ENCODE measurements around the gene RPRML. TPM values are rescaled to one million over a fixed set of nuclear protein-coding genes. Genes with fewer than 3 reads are reported as not detected.

RPRML gene
- total and polyA plus RNA-seq, 10 donors: not detected

DNA sequence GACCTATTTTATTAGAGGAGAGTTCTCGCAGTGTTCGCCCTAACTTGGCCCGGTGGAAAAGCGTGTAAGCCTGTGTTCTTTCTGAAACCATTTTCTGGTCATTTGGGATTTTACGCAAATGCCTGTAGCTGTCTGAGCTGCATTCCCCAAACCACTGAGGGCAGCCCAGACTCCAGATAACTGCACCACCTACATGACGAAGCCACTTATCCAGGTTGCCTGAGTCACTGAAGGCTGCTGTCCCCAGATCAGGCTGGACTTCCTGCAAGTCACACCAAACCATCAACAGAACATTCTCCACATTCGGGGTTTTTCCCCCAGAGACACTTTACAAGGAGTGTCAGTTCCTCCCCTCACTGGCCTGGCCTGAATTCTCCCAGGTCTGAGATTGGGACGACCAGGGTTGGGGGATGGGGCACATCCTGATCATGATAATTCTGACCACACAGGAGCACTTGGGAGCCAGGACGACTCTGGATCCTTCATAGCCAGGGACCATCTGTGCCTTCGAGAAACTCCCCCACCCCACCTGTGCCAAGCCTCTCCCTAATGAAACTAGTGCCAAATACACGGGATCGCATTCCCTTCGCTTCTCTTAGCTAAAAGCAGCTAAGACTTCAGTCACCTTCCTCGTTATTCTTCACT lies 2.3 kb downstream of the RPRML start:
- H3K4me1 ChIP-seq: peaks cover 17 to 25% (median 21%) of the 10 kb centered on the region in 6 donors
- H3K36me3 ChIP-seq: no peaks in the 10 kb centered on the region
- H3K27me3 ChIP-seq (replicated peaks in 1 of 7): peaks cover 0 to 58% (median 38%) of the 10 kb centered on the region in 7 donors
- intact Hi-C loops (cut with DNase I; ENCODE audit: low total_unique reads): no loop called here
- no peaks in the 10 kb centered on the region for H3K9me3 ChIP-seq
- no peak for DNase-seq
- no peak overlapping the region for H3K27ac ChIP-seq
- H3K4me3 ChIP-seq: no peak overlapping the region
- no peak for TF ChIP-seq POLR2A (IDR thresholded peaks at IDR 0.05)
- TF ChIP-seq POLR2AphosphoS5 (IDR thresholded peaks at IDR 0.05): no peak
- TF ChIP-seq, protein P1, sequence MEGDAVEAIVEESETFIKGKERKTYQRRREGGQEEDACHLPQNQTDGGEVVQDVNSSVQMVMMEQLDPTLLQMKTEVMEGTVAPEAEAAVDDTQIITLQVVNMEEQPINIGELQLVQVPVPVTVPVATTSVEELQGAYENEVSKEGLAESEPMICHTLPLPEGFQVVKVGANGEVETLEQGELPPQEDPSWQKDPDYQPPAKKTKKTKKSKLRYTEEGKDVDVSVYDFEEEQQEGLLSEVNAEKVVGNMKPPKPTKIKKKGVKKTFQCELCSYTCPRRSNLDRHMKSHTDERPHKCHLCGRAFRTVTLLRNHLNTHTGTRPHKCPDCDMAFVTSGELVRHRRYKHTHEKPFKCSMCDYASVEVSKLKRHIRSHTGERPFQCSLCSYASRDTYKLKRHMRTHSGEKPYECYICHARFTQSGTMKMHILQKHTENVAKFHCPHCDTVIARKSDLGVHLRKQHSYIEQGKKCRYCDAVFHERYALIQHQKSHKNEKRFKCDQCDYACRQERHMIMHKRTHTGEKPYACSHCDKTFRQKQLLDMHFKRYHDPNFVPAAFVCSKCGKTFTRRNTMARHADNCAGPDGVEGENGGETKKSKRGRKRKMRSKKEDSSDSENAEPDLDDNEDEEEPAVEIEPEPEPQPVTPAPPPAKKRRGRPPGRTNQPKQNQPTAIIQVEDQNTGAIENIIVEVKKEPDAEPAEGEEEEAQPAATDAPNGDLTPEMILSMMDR (IDR thresholded peaks at IDR 0.05 in 8 of 11, conservative IDR thresholded peaks at IDR 0.05 in 3 of 11): no peak
- 82 to 84% (median 84%) methylated on average over 13 to 14 of the region's 14 CpGs for WGBS, 5 donors

DNA sequence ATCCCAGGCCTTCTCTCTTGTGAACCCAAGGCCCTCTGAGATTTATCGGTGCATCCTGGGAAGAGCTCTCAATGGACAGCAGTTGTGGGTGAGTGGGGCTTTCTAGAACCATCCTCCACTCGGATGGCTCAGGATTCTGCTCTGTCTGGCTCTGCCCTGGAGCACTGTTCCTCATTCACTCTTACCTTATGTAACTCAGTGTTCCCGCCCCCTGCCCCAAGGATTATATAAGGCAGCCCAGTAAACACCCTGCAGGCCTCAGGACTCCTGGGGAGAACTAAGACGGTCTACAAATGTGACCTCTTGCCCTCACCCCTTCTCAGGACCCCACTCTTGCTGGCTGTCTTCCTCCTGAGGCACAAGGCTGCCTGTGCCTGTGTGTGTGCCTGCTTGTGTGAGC lies 3.8 kb downstream of the RPRML start:
- peaks cover 0 to 45% (median 37%) of the 10 kb centered on the region in 7 donors for H3K27me3 ChIP-seq (replicated peaks in 1 of 7)
- DNase-seq: no peak
- WGBS, 5 donors: 79 to 84% (median 82%) methylated on average over 4 of the region's 4 CpGs

DNA sequence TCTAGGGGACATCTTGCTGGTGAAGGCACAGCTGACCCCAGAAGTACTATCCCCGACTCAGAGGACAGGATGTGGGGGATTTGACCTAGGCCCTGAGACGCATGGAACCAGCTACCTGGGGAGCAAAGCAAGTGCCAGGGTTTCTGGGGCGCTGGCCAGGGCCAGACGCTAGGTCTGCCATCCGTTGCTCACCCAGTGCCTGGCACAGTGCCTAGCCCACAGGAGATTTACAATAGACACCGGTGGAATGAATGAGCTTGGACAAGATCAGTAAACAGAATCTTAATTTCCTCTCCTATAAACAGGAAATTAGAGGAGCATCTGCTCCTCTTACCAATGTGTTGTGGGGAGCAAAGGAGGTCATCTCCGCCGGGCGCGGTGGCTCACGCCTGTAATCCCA lies 5.0 kb downstream of the RPRML start:
- Histone ChIP-seq H3K9me3 (no peaks in the 10 kb centered on the region), H3K27ac (no peak overlapping the region), H3K27me3 (replicated peaks in 1 of 7) (peaks cover 0 to 33% (median 25%) of the 10 kb centered on the region in 7 donors), H3K4me1 (peaks cover 11 to 15% (median 13%) of the 10 kb centered on the region in 6 donors), H3K36me3 (peaks cover 0 to 10% (median 0%) of the 10 kb centered on the region in 6 donors), H3K4me3 (no peak overlapping the region)
- TF ChIP-seq POLR2A (IDR thresholded peaks at IDR 0.05) (no peak), POLR2AphosphoS5 (IDR thresholded peaks at IDR 0.05) (no peak)
- TF ChIP-seq, protein P1 (IDR thresholded peaks at IDR 0.05 in 8 of 11, conservative IDR thresholded peaks at IDR 0.05 in 3 of 11): no peak
- 75 to 85% (median 79%) methylated on average over 10 to 11 of the region's 11 CpGs for WGBS, 5 donors
- DNase-seq: no peak
- intact Hi-C loops (cut with DNase I; ENCODE audit: low total_unique reads): no loop called here

More for the DNA sequence above, 3.8 kb downstream of the RPRML start:
- intact Hi-C loops (cut with DNase I; ENCODE audit: low total_unique reads): no loop called here
- H3K4me3 ChIP-seq: no peak overlapping the region
- H3K4me1 ChIP-seq: peaks cover 17 to 25% (median 21%) of the 10 kb centered on the region in 6 donors
- TF ChIP-seq POLR2AphosphoS5 (IDR thresholded peaks at IDR 0.05): no peak
- TF ChIP-seq, protein P1 (IDR thresholded peaks at IDR 0.05 in 8 of 11, conservative IDR thresholded peaks at IDR 0.05 in 3 of 11): no peak
- TF ChIP-seq POLR2A (IDR thresholded peaks at IDR 0.05): no peak
- H3K36me3 ChIP-seq: no peaks in the 10 kb centered on the region
- H3K9me3 ChIP-seq: no peaks in the 10 kb centered on the region
- no peak overlapping the region for H3K27ac ChIP-seq

DNA sequence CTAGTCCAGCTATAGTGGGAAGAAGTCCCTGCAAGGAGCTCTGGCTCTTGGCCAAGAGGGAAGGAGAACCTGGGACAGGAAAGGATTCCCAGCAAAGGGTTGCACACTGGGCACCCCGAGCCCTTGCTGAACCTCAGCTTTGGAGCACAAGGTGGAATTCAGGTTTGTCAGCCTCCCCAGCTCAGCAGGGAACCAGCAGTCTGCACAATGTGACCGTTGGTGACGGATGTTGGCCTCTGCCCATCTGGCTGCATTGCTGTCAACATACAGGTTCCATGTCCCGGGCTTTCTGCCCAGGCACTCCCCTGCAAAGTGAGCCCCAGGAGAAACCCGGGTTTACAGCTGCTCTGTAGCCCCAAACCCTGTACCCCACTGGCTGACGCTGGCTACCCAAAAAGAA lies 6.7 kb downstream of the RPRML start:
- H3K27me3 ChIP-seq (replicated peaks in 1 of 7): peaks cover 0 to 15% (median 8%) of the 10 kb centered on the region in 7 donors
- intact Hi-C loops (cut with DNase I; ENCODE audit: low total_unique reads): no loop called here
- 76 to 90% (median 84%) methylated on average over 4 to 6 of the region's 6 CpGs for WGBS, 5 donors
- H3K36me3 ChIP-seq: peaks cover 0 to 25% (median 0%) of the 10 kb centered on the region in 6 donors
- H3K4me1 ChIP-seq: no peaks in the 10 kb centered on the region
- H3K9me3 ChIP-seq: no peaks in the 10 kb centered on the region
- H3K27ac ChIP-seq: no peak overlapping the region
- TF ChIP-seq POLR2A (IDR thresholded peaks at IDR 0.05) (no peak), POLR2AphosphoS5 (IDR thresholded peaks at IDR 0.05) (no peak)
- TF ChIP-seq, protein P1 (IDR thresholded peaks at IDR 0.05 in 8 of 11, conservative IDR thresholded peaks at IDR 0.05 in 3 of 11): no peak
- DNase-seq: no peak
- no peak overlapping the region for H3K4me3 ChIP-seq

Data from spleen (tissue), 11 donors.